Subcutaneous adipose tissue (tissue), 4 donors: Measurements from ENCODE around the gene PTPRE. TPM values are rescaled to one million over a fixed set of nuclear protein-coding genes. Genes with fewer than 3 reads are reported as not detected.

Source experiments
- CTCF ChIP-seq: fragments of 450-650 bp; IDR thresholded peaks from one replicate; pipeline ENCODE4 v1.5.1; 2016; ENCODE audit warnings: low read depth, mild to moderate bottlenecking, control low read depth, antibody characterized with exemption, moderate library complexity
- total RNA-seq, 4 donors: library from RNA; depleted of rRNA; stranded (reverse); fragments of >200 nt; gene quantifications; one replicate each; pipeline ENCODE4 v1.1.0, GENCODE V29; 2016

PTPRE gene
- total RNA-seq, 4 donors from 2014 or later: 10.7 to 66.8 (median 27.9) TPM

- TF ChIP-seq CTCF: no peak
Measured at GRCh38 chr10:127890216-127890615, 16.7 kb upstream of the PTPRE start.

GRCh38 chr10:127890832-127891334 lies 16.0 kb upstream of the PTPRE start:
- TF ChIP-seq CTCF: no peak

GRCh38 chr10:127892743-127893142 lies 14.2 kb upstream of the PTPRE start, which contains the start of gene CLRN3:
Gene CLRN3 (minus strand): TSS chr10:127892941. CDS start chr10:127892784, 157 bp downstream.
- TF ChIP-seq CTCF: no peak

- TF ChIP-seq CTCF: no peak
Measured at GRCh38 chr10:127894146-127894545, 12.8 kb upstream of the PTPRE start.

GRCh38 chr10:127896590-127896989 lies 10.3 kb upstream of the PTPRE start:
- no peak for TF ChIP-seq CTCF

GRCh38 chr10:127897177-127897576 lies 9.7 kb upstream of the PTPRE start:
- no peak for TF ChIP-seq CTCF

- TF ChIP-seq CTCF: no peak
Measured at GRCh38 chr10:127899766-127900387, 7.0 kb upstream of the PTPRE start.
